SK-N-SH treated with all-trans-retinoic acid at 6 μM for 48 hours (cell line): ENCODE measurements around the gene ATG4C.

Source experiments
- ARNTL ChIP-seq: fragments of 450-650 bp; formaldehyde crosslinking; IDR thresholded peaks from 2 replicates; pipeline ENCODE4 v1.5.0; 2020; ENCODE audit warnings: low read depth, mild to moderate bottlenecking, moderate library complexity, borderline replicate concordance
- BACH2 ChIP-seq: fragments of 250-450 bp; sonication (Bioruptor Pico); IDR thresholded peaks from 2 replicates; pipeline ENCODE4 v1.9.0; 2021; ENCODE audit warnings: mild to moderate bottlenecking, borderline replicate concordance
- CREB5 ChIP-seq: fragments of 250-450 bp; sonication (Bioruptor Pico); IDR thresholded peaks from 2 replicates; pipeline ENCODE4 v1.5.1; 2020; ENCODE audit warnings: low read depth, mild to moderate bottlenecking, moderate library complexity
- ESRRG ChIP-seq: fragments of 250-450 bp; sonication (Bioruptor Pico); IDR thresholded peaks from 2 replicates; pipeline ENCODE4 v1.6.1; 2021; ENCODE audit warnings: mild to moderate bottlenecking
- GLIS3 ChIP-seq: fragments of 250-450 bp; sonication (Bioruptor Pico); IDR thresholded peaks from 2 replicates; pipeline ENCODE4 v1.5.0; 2020; ENCODE audit warnings: mild to moderate bottlenecking, moderate library complexity
- ISL1 ChIP-seq: fragments of 250-450 bp; sonication (Bioruptor Pico); IDR thresholded peaks from 2 replicates; pipeline ENCODE4 v2.1.2; 2022; ENCODE audit warnings: mild to moderate bottlenecking, moderate library complexity
- OSR1 ChIP-seq: fragments of 250-450 bp; sonication (Bioruptor Pico); IDR thresholded peaks from 2 replicates; pipeline ENCODE4 v1.8.0; 2022; ENCODE audit warnings: moderate library complexity, mild to moderate bottlenecking, inconsistent platforms
- PATZ1 ChIP-seq: fragments of 250-450 bp; sonication (Bioruptor Pico); IDR thresholded peaks from 2 replicates; pipeline ENCODE4 v1.8.0; 2020; ENCODE audit warnings: mild to moderate bottlenecking, moderate library complexity, borderline replicate concordance
- RARB ChIP-seq: fragments of 250-450 bp; sonication (Bioruptor Pico); IDR thresholded peaks from 2 replicates; pipeline ENCODE4 v1.8.0; 2021; ENCODE audit warnings: mild to moderate bottlenecking, moderate library complexity
- TOX ChIP-seq: fragments of 250-450 bp; sonication (Bioruptor Pico); IDR thresholded peaks from 2 replicates; pipeline ENCODE4 v1.8.0; 2021; ENCODE audit warnings: mild to moderate bottlenecking, moderate library complexity, borderline replicate concordance
- ZC3H10 ChIP-seq: fragments of 250-450 bp; sonication (Bioruptor Pico); IDR thresholded peaks from 2 replicates; pipeline ENCODE4 v1.5.1; 2021; ENCODE audit warnings: mild to moderate bottlenecking, moderate library complexity
- ZFP30 ChIP-seq: fragments of 450-650 bp; formaldehyde crosslinking; IDR thresholded peaks from 2 replicates; pipeline ENCODE4 v1.5.0; 2022; ENCODE audit warnings: mild to moderate bottlenecking, moderate library complexity
- ZNF565 ChIP-seq: fragments of 450-650 bp; formaldehyde crosslinking; conservative IDR thresholded peaks from 2 replicates; pipeline ENCODE4 v1.5.0; 2020; ENCODE audit warnings: low read depth, mild to moderate bottlenecking, moderate library complexity
- ZNF70 ChIP-seq: fragments of 450-650 bp; formaldehyde crosslinking; IDR thresholded peaks from 2 replicates; pipeline ENCODE4 v1.5.0; 2020; ENCODE audit warnings: mild to moderate bottlenecking, moderate library complexity

DNA sequence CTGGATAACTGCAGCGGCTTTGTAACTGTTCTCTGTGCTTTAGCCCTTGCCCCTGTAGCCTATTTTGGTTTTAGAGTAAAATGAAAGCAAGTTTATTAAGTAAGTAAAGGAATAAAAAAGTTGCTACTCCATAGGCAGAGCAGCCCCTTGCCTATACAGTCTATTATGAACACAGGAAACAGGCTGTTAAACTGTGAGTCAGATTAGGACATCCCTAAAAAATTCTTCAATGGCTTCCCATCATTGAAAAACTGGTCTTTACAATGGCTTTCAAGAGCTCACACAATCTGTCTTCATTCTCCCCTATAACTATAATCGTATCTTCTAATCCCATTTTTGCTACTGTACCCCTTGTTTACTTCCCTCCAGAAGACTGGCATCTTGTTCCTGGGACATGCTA, 43.0 kb downstream of the ATG4C start:
- TF ChIP-seq ZNF565 (no peak), PATZ1 (CRISPR knock-in tag) (no peak), ARNTL (CRISPR knock-in tag) (no peak), ZFP30 (CRISPR knock-in tag) (no peak), CREB5 (CRISPR knock-in tag) (no peak), ZC3H10 (CRISPR knock-in tag) (no peak), ESRRG (no peak), OSR1 (no peak), BACH2 (CRISPR knock-in tag) (no peak), RARB (CRISPR knock-in tag) (no peak), ZNF70 (CRISPR knock-in tag) (no peak), ISL1 (CRISPR knock-in tag) (no peak), GLIS3 (CRISPR knock-in tag) (no peak), TOX (no peak)
